Activated B cell treated with CpG ODN at 0.5 μM for 24 hours (primary cell): ENCODE measurements around the gene TAS2R30. TPM values are rescaled to one million over a fixed set of nuclear protein-coding genes. Genes with fewer than 3 reads are reported as not detected.
A peak's percentile ranks its signal among the peaks of the same experiment; 100 is the strongest.
"Not testable (repeated sequence)": the region's sequence is repeated elsewhere in the genome, so short reads cannot be mapped to it uniquely, and the experiment has no call there.

Experiments used
- ATAC-seq: fragments of 200-7000 bp; cut with Tn5 transposase; one replicate; pipeline ENCODE4 v1.10.0; 2021; ENCODE audit warnings: low read depth, mild to moderate bottlenecking, moderate library complexity
- CTCF ChIA-PET: fragments of 350-600 bp; sonication (Branson Sonifier 250); formaldehyde crosslinking; loops from one replicate; lab custom pipeline; 2021; ENCODE audit warnings: antibody characterized with exemption; lab: Charles Lee
- POLR2A ChIA-PET: fragments of 350-600 bp; sonication (Branson Sonifier 250); formaldehyde crosslinking; loops from one replicate; lab custom pipeline; 2021; ENCODE audit warnings: antibody characterized with exemption; lab: Charles Lee
- DNase-seq: peaks from one replicate; pipeline ENCODE4 v3.0.0; 2022
- H3K27ac Mint-ChIP-seq: one replicate; pipeline ENCODE4 v1.8.0; 2020; ENCODE audit warnings: mixed read lengths
- H3K27me3 Mint-ChIP-seq: one replicate; pipeline ENCODE4 v1.8.0; 2021; ENCODE audit warnings: mixed read lengths
- H3K36me3 Mint-ChIP-seq: one replicate; pipeline ENCODE4 v1.8.0; 2021; ENCODE audit warnings: low read depth, mixed read lengths
- H3K4me1 Mint-ChIP-seq: one replicate; pipeline ENCODE4 v1.8.0; 2021; ENCODE audit warnings: mixed read lengths
- H3K4me3 Mint-ChIP-seq: one replicate; pipeline ENCODE4 v1.8.0; 2020; ENCODE audit warnings: mild to moderate bottlenecking, mixed read lengths
- H3K9me3 Mint-ChIP-seq: one replicate; pipeline ENCODE4 v1.8.0; 2020; ENCODE audit warnings: mixed read lengths
- CTCF ChIP-seq: fragments of 200-600 bp; IDR thresholded peaks from one replicate; pipeline ENCODE4 v1.8.0; 2022; ENCODE audit warnings: antibody characterized with exemption, mild to moderate bottlenecking
- intact Hi-C: fragments of 100-400 bp; cut with micrococcal nuclease; formaldehyde crosslinking; loops from one replicate; pipeline ENCODE4 v1.15.1; 2024
- total RNA-seq: library from RNA; stranded (reverse); gene quantifications from 2 replicates; pipeline ENCODE4 v1.2.3, GENCODE V29; 2022

TAS2R30 gene
- total RNA-seq, 1 donor from 2014 or later: 6.3 TPM

DNA sequence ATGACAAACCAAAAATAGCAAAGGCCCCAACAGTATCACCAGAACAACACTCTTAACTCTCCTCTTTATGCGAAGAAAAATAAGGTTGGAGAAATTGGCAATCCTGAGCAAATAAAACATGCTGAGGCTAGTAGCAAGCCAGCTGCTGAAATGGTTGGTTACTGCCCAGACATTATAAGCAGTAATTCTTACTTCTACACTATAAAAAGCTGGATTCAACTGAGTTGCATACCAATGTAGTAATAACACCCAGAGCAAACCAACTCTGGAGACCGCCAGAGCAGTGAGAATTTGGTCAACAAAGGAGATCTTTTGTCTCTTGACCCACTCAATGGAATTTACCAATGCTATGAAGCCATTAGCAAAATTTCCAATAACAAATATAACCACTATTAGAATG is 628 bp downstream of the TAS2R30 start:
- intact Hi-C loops: no loop called here
- Mint-ChIP-seq H3K36me3 (peaks cover 6% of the 10 kb centered on the region), H3K4me3 (no peak overlapping the region), H3K27me3 (no peaks in the 10 kb centered on the region), H3K9me3 (no peaks in the 10 kb centered on the region), H3K4me1 (peaks cover 13% of the 10 kb centered on the region), H3K27ac (no peak overlapping the region)
- DNase-seq (no peak), ATAC-seq (no peak)
- CTCF ChIA-PET: no interaction called here
- no peak for TF ChIP-seq CTCF
- POLR2A ChIA-PET: no interaction called here

DNA sequence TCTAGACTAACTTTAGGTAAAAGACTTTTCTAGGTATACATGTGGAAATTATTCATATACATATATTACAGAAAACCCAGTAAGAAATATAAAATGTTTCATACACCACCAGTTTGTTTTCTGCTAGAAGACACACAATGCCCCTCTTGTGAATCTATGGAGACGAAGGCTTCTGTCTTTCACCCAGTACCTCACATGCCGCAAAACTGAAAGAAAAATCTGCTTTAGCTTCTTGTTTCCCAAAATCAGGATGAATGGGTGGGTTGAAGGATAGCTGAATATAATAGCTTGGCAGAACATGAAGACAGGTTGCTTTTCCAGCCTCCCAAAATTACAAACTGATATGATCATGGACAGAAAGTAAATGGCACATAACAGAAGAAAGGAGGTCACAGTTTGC is 1.3 kb downstream of the TAS2R30 start:
- Mint-ChIP-seq H3K27ac (no peak overlapping the region), H3K36me3 (peaks cover 13% of the 10 kb centered on the region), H3K4me3 (no peak overlapping the region), H3K27me3 (no peaks in the 10 kb centered on the region), H3K4me1 (peaks cover 13% of the 10 kb centered on the region), H3K9me3 (no peaks in the 10 kb centered on the region)
- ATAC-seq: no peak
- ChIA-PET CTCF (no interaction called here), POLR2A (no interaction called here)
- intact Hi-C loops: no loop called here
- TF ChIP-seq CTCF: no peak
- DNase-seq: no peak

DNA sequence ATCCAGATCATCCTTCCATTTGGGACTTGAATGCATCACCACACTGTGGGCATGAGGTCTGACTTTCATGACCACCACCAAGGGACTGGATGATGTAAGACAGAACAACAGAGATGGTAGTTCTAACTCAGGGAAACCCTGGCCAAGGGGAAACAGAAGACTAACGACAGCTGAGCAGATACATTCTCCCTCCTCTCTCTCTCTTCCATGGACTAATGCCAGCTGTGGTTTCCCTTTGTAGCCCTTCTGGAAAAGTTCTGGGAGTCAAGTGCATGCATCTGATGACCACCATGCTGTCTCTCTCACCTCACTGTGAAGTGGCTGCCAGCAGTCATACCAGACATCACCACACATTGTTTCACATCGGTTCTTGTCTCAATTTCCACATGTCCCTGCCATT is 3.4 kb downstream of the TAS2R30 start:
- Mint-ChIP-seq H3K27ac (no peak overlapping the region), H3K4me1 (peaks cover 7% of the 10 kb centered on the region), H3K4me3 (no peak overlapping the region), H3K36me3 (peaks cover 19% of the 10 kb centered on the region), H3K27me3 (no peaks in the 10 kb centered on the region), H3K9me3 (no peaks in the 10 kb centered on the region)
- no peak for ATAC-seq
- intact Hi-C loops: no loop called here
- DNase-seq: no peak
- CTCF ChIA-PET: no interaction called here
- POLR2A ChIA-PET: no interaction called here
- TF ChIP-seq CTCF: no peak

- no peak overlapping the region for H3K27ac Mint-ChIP-seq
- no peak for DNase-seq
- POLR2A ChIA-PET: no interaction called here
- H3K9me3 Mint-ChIP-seq: no peaks in the 10 kb centered on the region
- H3K4me1 Mint-ChIP-seq: peaks cover 4% of the 10 kb centered on the region
- H3K36me3 Mint-ChIP-seq: peaks cover 19% of the 10 kb centered on the region
- no peak for ATAC-seq
- intact Hi-C loops: no loop called here
- H3K27me3 Mint-ChIP-seq: no peaks in the 10 kb centered on the region
- no peak overlapping the region for H3K4me3 Mint-ChIP-seq
- no peak for TF ChIP-seq CTCF
- CTCF ChIA-PET: no interaction called here
These were observed 4.1 kb downstream of the TAS2R30 start for GRCh38 chr12:11130382-11130781.

- ATAC-seq, H3K4me3 Mint-ChIP-seq, H3K27me3 Mint-ChIP-seq, POLR2A ChIA-PET, intact Hi-C loops, CTCF ChIA-PET, DNase-seq, H3K27ac Mint-ChIP-seq: not testable (repeated sequence)
- Mint-ChIP-seq H3K36me3 (peaks cover 81% of the 10 kb centered on the region), H3K4me1 (peaks cover 47% of the 10 kb centered on the region), H3K9me3 (peaks cover 23% of the 10 kb centered on the region)
These were observed 20.3 kb downstream of the TAS2R30 start for GRCh38 chr12:11114130-11114529.

GRCh38 chr12:11111213-11111612 is 23.2 kb downstream of the TAS2R30 start:
- Mint-ChIP-seq H3K27ac (peak overlapping the region; percentile 50), H3K9me3 (peaks cover 17% of the 10 kb centered on the region), H3K36me3 (peaks cover 78% of the 10 kb centered on the region), H3K4me3 (peak overlapping the region; percentile 21), H3K4me1 (peaks cover 61% of the 10 kb centered on the region)
- intact Hi-C loops, ATAC-seq, CTCF ChIA-PET, DNase-seq, H3K27me3 Mint-ChIP-seq: not testable (repeated sequence)
- POLR2A ChIA-PET: interaction anchor here (0.6 kb wide), 1 partner anchor 60 kb away, joined by 3 read pairs; the partner anchor contains the start of gene SMIM10L1
